ENCODE results near the gene TEX48.

The TEX48 gene

GRCh38 chr9:114681594-114682332 lies at the start of gene TEX48:
Gene TEX48 (minus strand): TSS chr9:114682192. CDS start chr9:114671723, 10,469 bp downstream.
- peak; percentile 89 for DNase-seq

- no peak for DNase-seq
Measured at GRCh38 chr9:114731701-114732100, 49.7 kb upstream of the TEX48 start.

GRCh38 chr9:114729706-114730105 lies 47.7 kb upstream of the TEX48 start:
- DNase-seq: no peak

GRCh38 chr9:114725930-114726329 lies 43.9 kb upstream of the TEX48 start:
- DNase-seq: no peak

- no peak for DNase-seq
Measured at GRCh38 chr9:114724744-114725143, 42.8 kb upstream of the TEX48 start.

GRCh38 chr9:114723931-114724330 lies 41.9 kb upstream of the TEX48 start:
- DNase-seq: no peak

- no peak for DNase-seq
Measured at GRCh38 chr9:114722937-114723620, 41.1 kb upstream of the TEX48 start.

- DNase-seq: no peak
Measured at GRCh38 chr9:114722081-114722621, 40.2 kb upstream of the TEX48 start.

- DNase-seq: no peak
Measured at GRCh38 chr9:114721491-114722079, 39.6 kb upstream of the TEX48 start.

- DNase-seq: no peak
Measured at GRCh38 chr9:114720086-114720676, 38.2 kb upstream of the TEX48 start.

- DNase-seq: no peak
Measured at GRCh38 chr9:114719290-114719689, 37.3 kb upstream of the TEX48 start.

GRCh38 chr9:114718801-114719221 lies 36.8 kb upstream of the TEX48 start:
- DNase-seq: peak; percentile 94

- no peak for DNase-seq
Measured at GRCh38 chr9:114717908-114718486, 36.0 kb upstream of the TEX48 start.

GRCh38 chr9:114709636-114710035 lies 27.6 kb upstream of the TEX48 start:
- no peak for DNase-seq

GRCh38 chr9:114706711-114707110 lies 24.7 kb upstream of the TEX48 start:
- no peak for DNase-seq

GRCh38 chr9:114701988-114702387 lies 20.0 kb upstream of the TEX48 start:
- no peak for DNase-seq

GRCh38 chr9:114697951-114698351 lies 16.0 kb upstream of the TEX48 start:
- DNase-seq: peak; percentile 62

GRCh38 chr9:114696814-114697544 lies 15.0 kb upstream of the TEX48 start:
- peak; percentile 86 for DNase-seq

GRCh38 chr9:114695948-114696347 lies 14.0 kb upstream of the TEX48 start:
- DNase-seq: no peak

GRCh38 chr9:114694719-114695269 lies 12.8 kb upstream of the TEX48 start:
- peak; percentile 41 for DNase-seq

GRCh38 chr9:114694146-114694545 lies 12.2 kb upstream of the TEX48 start:
- no peak for DNase-seq
